Tibial artery (tissue), 4 donors: ENCODE measurements around the gene MST1.

Source experiments
- DNase-seq, 2 donors: peaks; one replicate each; pipeline ENCODE4 v3.0.0-alpha.2; 2019
- H3K27ac ChIP-seq, 2 donors: fragments of 200-600 bp; sonication (generic) in 1 of 2; 1 replicate in 1 of 2; 2 replicates in 1 of 2; pipeline ENCODE4 v1.5.1; 2018 to 2019; ENCODE audit warnings: mild to moderate bottlenecking in 1 of 2
- H3K27me3 ChIP-seq, 2 donors: fragments of 200-600 bp; sonication (generic) in 1 of 2; one replicate each; pipeline versions ENCODE4 v1.5.1 to v1.6.0; 2016 to 2019
- H3K36me3 ChIP-seq, 3 donors: fragments of 200-600 bp; sonication (generic) in 2 of 3; one replicate each; pipeline ENCODE4 v1.5.1; 2016 to 2019; ENCODE audit warnings: mild to moderate bottlenecking in 2 of 3
- H3K4me1 ChIP-seq, 4 donors: fragments of 200-600 bp; sonication (generic) in 2 of 4; 1 replicate in 3 of 4; 2 replicates in 1 of 4; pipeline ENCODE4 v1.5.1; 2016 to 2019
- H3K4me3 ChIP-seq, 2 donors: fragments of 200-600 bp; sonication (generic) in 1 of 2; 1 replicate in 1 of 2; 2 replicates in 1 of 2; pipeline ENCODE4 v1.5.1; 2018 to 2019; ENCODE audit warnings: mild to moderate bottlenecking in 2 of 2
- H3K9me3 ChIP-seq, 3 donors: fragments of 200-600 bp; sonication (generic) in 1 of 3; one replicate each; pipeline ENCODE4 v1.5.1; 2016 to 2019
- CTCF ChIP-seq, 2 experiments: fragments of 200-600 bp in 1 of 2; fragments of 450-650 bp in 1 of 2; IDR thresholded peaks; one replicate each; pipeline ENCODE4 v1.5.1; 2017 to 2019; ENCODE audit warnings: antibody characterized with exemption in 2 of 2, mild to moderate bottlenecking in 1 of 2, moderate library complexity in 1 of 2
- intact Hi-C: fragments of 100-400 bp; cut with DNase I; formaldehyde crosslinking; loops from one replicate; pipeline ENCODE4 v1.15.0; 2023; ENCODE audit warnings: low total_unique reads

The MST1 gene

GRCh38 chr3:49652903-49653415 is 36.3 kb downstream of the MST1 start:
- no peaks in the 10 kb centered on the region for H3K27me3 ChIP-seq
- no peak for TF ChIP-seq CTCF (IDR thresholded peaks at IDR 0.05)
- no peak overlapping the region for H3K4me3 ChIP-seq
- peaks cover 0 to 8% (median 3%) of the 10 kb centered on the region in 4 donors for H3K4me1 ChIP-seq
- H3K27ac ChIP-seq, result no peak overlapping the region
- H3K9me3 ChIP-seq, result no peaks in the 10 kb centered on the region
- no peak for DNase-seq
- intact Hi-C loops, result no loop called here
- peaks cover 0 to 13% (median 0%) of the 10 kb centered on the region in 3 donors for H3K36me3 ChIP-seq

GRCh38 chr3:49652218-49652902 is 36.9 kb downstream of the MST1 start:
- no peak overlapping the region for H3K27ac ChIP-seq
- H3K4me1 ChIP-seq, result peaks cover 0 to 13% (median 7%) of the 10 kb centered on the region in 4 donors
- DNase-seq, result no peak
- intact Hi-C loops, result no loop called here
- TF ChIP-seq CTCF (IDR thresholded peaks at IDR 0.05), result no peak
- H3K36me3 ChIP-seq, result peaks cover 0 to 13% (median 0%) of the 10 kb centered on the region in 3 donors
- H3K4me3 ChIP-seq, result no peak overlapping the region
- no peaks in the 10 kb centered on the region for H3K9me3 ChIP-seq
- no peaks in the 10 kb centered on the region for H3K27me3 ChIP-seq

- peaks cover 0 to 13% (median 0%) of the 10 kb centered on the region in 3 donors for H3K36me3 ChIP-seq
- no peaks in the 10 kb centered on the region for H3K9me3 ChIP-seq
- no peak for TF ChIP-seq CTCF (IDR thresholded peaks at IDR 0.05)
- H3K27ac ChIP-seq, result no peak overlapping the region
- intact Hi-C loops, result no loop called here
- no peaks in the 10 kb centered on the region for H3K27me3 ChIP-seq
- no peak overlapping the region for H3K4me3 ChIP-seq
- no peak for DNase-seq
- H3K4me1 ChIP-seq, result peaks cover 0 to 13% (median 7%) of the 10 kb centered on the region in 4 donors
Measured at GRCh38 chr3:49650637-49651036, 38.6 kb downstream of the MST1 start.

- DNase-seq, result no peak
- no peak for TF ChIP-seq CTCF (IDR thresholded peaks at IDR 0.05)
- Histone ChIP-seq H3K9me3 (no peaks in the 10 kb centered on the region), H3K4me1 (peaks cover 0 to 13% (median 7%) of the 10 kb centered on the region in 4 donors), H3K27ac (no peak overlapping the region), H3K36me3 (peaks cover 0 to 13% (median 0%) of the 10 kb centered on the region in 3 donors), H3K27me3 (no peaks in the 10 kb centered on the region), H3K4me3 (no peak overlapping the region)
- intact Hi-C loops, result no loop called here
Measured at GRCh38 chr3:49650177-49650576, 39.1 kb downstream of the MST1 start.

GRCh38 chr3:49649576-49649975 is 39.7 kb downstream of the MST1 start:
- no peak overlapping the region for H3K4me3 ChIP-seq
- no peaks in the 10 kb centered on the region for H3K9me3 ChIP-seq
- intact Hi-C loops, result no loop called here
- no peaks in the 10 kb centered on the region for H3K27me3 ChIP-seq
- no peak for TF ChIP-seq CTCF (IDR thresholded peaks at IDR 0.05)
- no peak overlapping the region for H3K27ac ChIP-seq
- H3K36me3 ChIP-seq, result peaks cover 0 to 13% (median 0%) of the 10 kb centered on the region in 3 donors
- DNase-seq, result no peak
- H3K4me1 ChIP-seq, result peaks cover 0 to 13% (median 7%) of the 10 kb centered on the region in 4 donors
